Sigmoid colon (tissue), 4 donors: ENCODE measurements around the gene KRT7.

Source experiments
- CTCF ChIP-seq, 4 experiments: fragments of 450-650 bp in 3 of 4; fragments of 200-600 bp in 1 of 4; IDR thresholded peaks; one replicate each; pipeline ENCODE4 v1.5.1; 2016 to 2019; ENCODE audit warnings: antibody characterized with exemption in 4 of 4, mild to moderate bottlenecking in 3 of 4, moderate library complexity in 2 of 4
- POLR2A ChIP-seq, 2 donors: fragments of 450-650 bp; IDR thresholded peaks; one replicate each; pipeline ENCODE4 v1.6.1; 2016; ENCODE audit warnings: antibody characterized with exemption in 2 of 2, mild to moderate bottlenecking in 2 of 2, moderate library complexity in 2 of 2
- POLR2AphosphoS5 ChIP-seq, 4 donors: sonication (generic); formaldehyde crosslinking; IDR thresholded peaks; one replicate each; pipeline ENCODE4 v1.6.1; 2017; ENCODE audit warnings: antibody characterized with exemption in 4 of 4

GRCh38 chr12:52263761-52264434 is 30.9 kb downstream of the KRT7 start:
- TF ChIP-seq POLR2AphosphoS5 (IDR thresholded peaks at IDR 0.05) (no peak), CTCF (IDR thresholded peaks at IDR 0.05) (no peak), POLR2A (IDR thresholded peaks at IDR 0.05) (no peak)
